Activated T-helper 2 cell treated with anti-CD3 and anti-CD28 coated beads, Interferon-gamma antibody, Interleukin-2, Interleukin-4, amounts not matched to agents 10 μg/mL and 5 μg/mL and 100 μg/mL, durations not matched to agents 14 hours and 24 hours and 36 hours (primary cell): ENCODE data around the gene HEATR3. TPM values are rescaled to one million over a fixed set of nuclear protein-coding genes. Genes with fewer than 3 reads are reported as not detected.
A peak's percentile ranks its signal among the peaks of the same experiment; 100 is the strongest.

Source experiments
- DNase-seq: peaks from one replicate; pipeline ENCODE4 v3.0.0; 2021; ENCODE audit warnings: low spot score
- H3K27ac Mint-ChIP-seq: one replicate; pipeline ENCODE4 v1.8.0; 2021; ENCODE audit warnings: mixed read lengths
- H3K27me3 Mint-ChIP-seq: one replicate; pipeline ENCODE4 v1.8.0; 2021; ENCODE audit warnings: low read depth, mixed read lengths
- H3K36me3 Mint-ChIP-seq: one replicate; pipeline ENCODE4 v1.8.0; 2021; ENCODE audit warnings: low read depth, mixed read lengths
- H3K4me1 Mint-ChIP-seq: one replicate; pipeline ENCODE4 v1.8.0; 2021; ENCODE audit warnings: low read depth, mixed read lengths
- H3K4me3 Mint-ChIP-seq: one replicate; pipeline ENCODE4 v1.8.0; 2021; ENCODE audit warnings: low read depth, mild to moderate bottlenecking, moderate library complexity, mixed read lengths
- H3K9me3 Mint-ChIP-seq: one replicate; pipeline ENCODE4 v1.8.0; 2021; ENCODE audit warnings: mixed read lengths
- intact Hi-C: fragments of 100-400 bp; cut with micrococcal nuclease; formaldehyde crosslinking; loops from one replicate; pipeline ENCODE4 v1.15.1; 2023
- total RNA-seq: library from RNA; stranded (reverse); gene quantifications from 2 replicates; pipeline ENCODE4 v1.2.3, GENCODE V29; 2022

The HEATR3 gene
- total RNA-seq, 1 donor from 2014 or later = 25.9 TPM

DNA sequence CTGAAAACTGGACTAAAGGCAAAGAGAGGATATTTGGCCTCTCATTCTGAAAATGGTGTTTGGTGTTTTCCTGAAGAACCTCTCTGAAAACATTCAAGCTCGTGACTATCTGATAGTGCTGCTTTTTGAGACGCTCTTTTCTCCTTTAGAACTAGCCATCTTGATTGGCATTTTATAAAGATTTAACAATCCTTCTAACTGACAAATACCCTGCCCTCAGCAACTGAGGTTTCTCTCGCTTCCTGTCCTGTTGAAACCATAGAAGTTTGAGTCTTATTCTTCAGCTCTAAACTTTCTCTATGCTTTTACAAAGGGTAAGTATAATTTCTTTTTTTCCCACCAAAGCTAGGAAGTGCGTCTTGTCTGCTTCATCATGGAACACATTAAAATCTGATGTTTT, 27.5 kb upstream of the HEATR3 start:
- Mint-ChIP-seq H3K4me3 (no peak overlapping the region), H3K4me1 (peaks cover 11% of the 10 kb centered on the region), H3K36me3 (peaks cover 33% of the 10 kb centered on the region), H3K27me3 (peaks cover 7% of the 10 kb centered on the region), H3K27ac (peak overlapping the region; percentile 24), H3K9me3 (no peaks in the 10 kb centered on the region)
- intact Hi-C loops = no loop called here
- no peak for DNase-seq

DNA sequence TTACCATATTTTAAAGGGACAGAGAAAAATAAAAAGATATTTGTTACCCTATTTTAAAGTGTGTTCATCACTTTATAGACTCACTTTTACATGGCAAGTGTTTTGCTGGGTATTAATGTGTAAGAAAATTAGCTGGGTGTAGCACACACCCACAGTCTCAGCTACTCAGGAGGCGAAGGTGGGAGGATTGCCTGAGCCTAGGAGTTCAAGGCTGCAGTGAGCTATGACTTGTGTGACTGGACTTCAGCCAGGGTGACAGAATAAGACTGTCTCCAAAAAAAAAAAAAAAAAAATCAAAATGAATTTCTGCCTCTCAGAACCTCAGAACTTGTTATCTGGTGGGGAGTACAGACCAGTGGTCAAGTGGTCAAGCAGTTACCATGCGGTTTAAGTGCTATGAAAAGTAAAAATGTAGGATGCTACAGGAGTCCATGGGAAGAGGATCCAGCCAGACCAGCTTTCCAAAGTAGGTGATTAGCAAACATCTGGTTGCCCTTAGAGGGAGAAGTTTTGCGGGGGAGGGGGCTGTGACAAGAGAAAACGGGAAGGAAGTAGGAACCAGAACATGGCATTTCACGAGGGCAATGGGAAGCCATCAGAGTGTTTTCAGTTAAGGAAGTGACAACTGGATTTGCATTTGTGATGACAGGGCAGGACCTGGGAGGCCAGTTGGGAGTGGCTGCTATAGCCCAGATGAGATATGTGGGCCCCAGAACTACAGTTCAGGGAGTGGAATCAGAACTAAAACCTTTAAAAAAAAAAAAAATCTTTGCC, 26.8 kb upstream of the HEATR3 start:
- no peak for DNase-seq
- H3K4me1 Mint-ChIP-seq = peaks cover 11% of the 10 kb centered on the region
- H3K27ac Mint-ChIP-seq = no peak overlapping the region
- peaks cover 13% of the 10 kb centered on the region for H3K27me3 Mint-ChIP-seq
- intact Hi-C loops = no loop called here
- H3K36me3 Mint-ChIP-seq = peaks cover 32% of the 10 kb centered on the region
- H3K9me3 Mint-ChIP-seq = no peaks in the 10 kb centered on the region
- H3K4me3 Mint-ChIP-seq = no peak overlapping the region

DNA sequence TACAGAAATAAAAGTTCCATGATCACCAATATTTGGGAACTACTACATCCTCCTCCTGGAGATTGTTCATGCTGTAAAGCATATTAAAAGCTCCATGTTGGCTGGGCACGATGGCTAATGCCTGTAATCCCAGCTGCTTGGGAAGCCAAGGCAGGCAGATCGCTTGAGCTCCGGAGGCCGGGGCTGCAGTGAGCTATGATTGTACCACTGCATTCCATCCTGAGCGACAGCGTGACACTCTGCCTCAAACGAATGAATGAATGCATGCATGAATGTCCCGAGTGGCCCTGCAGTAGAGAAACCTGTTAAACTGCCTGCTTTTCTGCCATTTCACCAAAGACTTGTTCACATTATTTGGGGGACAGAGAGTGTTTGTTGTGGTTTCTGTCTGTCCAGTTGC, 25.8 kb upstream of the HEATR3 start:
- peaks cover 11% of the 10 kb centered on the region for H3K4me1 Mint-ChIP-seq
- intact Hi-C loops = no loop called here
- no peak overlapping the region for H3K4me3 Mint-ChIP-seq
- H3K27me3 Mint-ChIP-seq = peaks cover 14% of the 10 kb centered on the region
- DNase-seq = no peak
- H3K36me3 Mint-ChIP-seq = peaks cover 25% of the 10 kb centered on the region
- H3K27ac Mint-ChIP-seq = no peak overlapping the region
- no peaks in the 10 kb centered on the region for H3K9me3 Mint-ChIP-seq

DNA sequence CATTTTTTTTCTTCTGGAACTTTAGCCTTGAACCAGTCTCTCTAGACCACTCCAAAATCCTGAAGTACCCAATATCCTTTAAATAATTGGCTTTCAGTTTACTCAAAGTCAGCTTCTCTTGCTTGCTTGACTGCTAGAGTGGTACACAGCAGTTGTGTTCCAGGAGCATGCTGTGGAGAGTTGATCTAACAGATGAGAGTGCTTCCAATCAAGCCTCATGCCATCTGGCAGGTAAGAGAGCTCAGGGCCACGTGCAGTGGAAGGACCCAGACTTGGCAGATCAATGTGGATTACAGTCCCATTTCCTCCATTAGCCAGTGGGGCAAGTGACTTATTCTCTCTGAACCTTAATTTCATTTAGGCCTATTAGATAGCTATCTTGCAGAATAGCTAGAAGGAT, 25.1 kb upstream of the HEATR3 start:
- H3K27ac Mint-ChIP-seq = no peak overlapping the region
- no peak overlapping the region for H3K4me3 Mint-ChIP-seq
- H3K27me3 Mint-ChIP-seq = peaks cover 18% of the 10 kb centered on the region
- intact Hi-C loops = no loop called here
- H3K36me3 Mint-ChIP-seq = peaks cover 21% of the 10 kb centered on the region
- DNase-seq = no peak
- peaks cover 11% of the 10 kb centered on the region for H3K4me1 Mint-ChIP-seq
- H3K9me3 Mint-ChIP-seq = no peaks in the 10 kb centered on the region

DNA sequence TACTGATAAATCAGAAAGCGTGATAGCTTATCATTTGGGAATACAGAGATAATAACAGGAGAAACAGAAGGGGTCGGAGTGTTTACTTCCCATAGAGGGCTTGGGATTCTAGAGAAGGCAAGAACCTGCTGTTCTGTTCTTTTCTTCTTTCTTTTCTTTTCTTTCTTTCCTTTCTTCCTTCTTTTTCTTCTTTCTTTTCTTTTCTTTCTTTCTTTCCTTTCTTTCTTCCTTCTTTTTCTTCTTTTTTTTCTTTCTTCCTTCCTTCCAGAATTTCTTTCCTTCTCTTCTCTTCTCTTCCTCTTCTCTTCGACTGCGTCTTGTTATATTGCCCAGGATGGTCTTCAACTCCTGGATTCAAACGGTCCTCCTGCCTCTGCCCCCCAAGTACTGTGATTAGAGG, 22.4 kb upstream of the HEATR3 start:
- Mint-ChIP-seq H3K4me1 (peaks cover 6% of the 10 kb centered on the region), H3K27me3 (peaks cover 19% of the 10 kb centered on the region), H3K9me3 (no peaks in the 10 kb centered on the region), H3K36me3 (peaks cover 6% of the 10 kb centered on the region), H3K27ac (no peak overlapping the region), H3K4me3 (no peak overlapping the region)
- no peak for DNase-seq
- intact Hi-C loops = no loop called here

DNA sequence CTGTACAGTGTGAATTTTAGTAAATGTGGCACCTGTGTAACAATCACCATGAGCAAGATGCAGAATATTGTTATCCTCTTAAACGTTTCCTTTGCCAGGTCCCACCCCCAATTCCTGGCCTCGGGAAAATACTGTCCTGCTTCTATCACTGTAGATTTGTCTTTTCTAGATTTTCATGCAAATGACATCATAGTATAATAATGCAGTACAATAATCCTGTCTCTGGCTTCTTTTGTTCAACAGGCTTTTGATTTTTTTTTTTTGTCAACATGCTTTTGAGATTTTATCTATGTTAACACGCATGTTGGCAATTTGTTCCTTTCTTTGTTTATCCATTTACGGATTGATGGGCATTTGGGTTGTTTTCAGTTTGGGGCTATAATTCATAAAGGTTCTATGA, 20.4 kb upstream of the HEATR3 start:
- H3K9me3 Mint-ChIP-seq = no peaks in the 10 kb centered on the region
- no peak overlapping the region for H3K4me3 Mint-ChIP-seq
- no peaks in the 10 kb centered on the region for H3K36me3 Mint-ChIP-seq
- no peaks in the 10 kb centered on the region for H3K4me1 Mint-ChIP-seq
- DNase-seq = no peak
- peaks cover 20% of the 10 kb centered on the region for H3K27me3 Mint-ChIP-seq
- no peak overlapping the region for H3K27ac Mint-ChIP-seq
- intact Hi-C loops = no loop called here

DNA sequence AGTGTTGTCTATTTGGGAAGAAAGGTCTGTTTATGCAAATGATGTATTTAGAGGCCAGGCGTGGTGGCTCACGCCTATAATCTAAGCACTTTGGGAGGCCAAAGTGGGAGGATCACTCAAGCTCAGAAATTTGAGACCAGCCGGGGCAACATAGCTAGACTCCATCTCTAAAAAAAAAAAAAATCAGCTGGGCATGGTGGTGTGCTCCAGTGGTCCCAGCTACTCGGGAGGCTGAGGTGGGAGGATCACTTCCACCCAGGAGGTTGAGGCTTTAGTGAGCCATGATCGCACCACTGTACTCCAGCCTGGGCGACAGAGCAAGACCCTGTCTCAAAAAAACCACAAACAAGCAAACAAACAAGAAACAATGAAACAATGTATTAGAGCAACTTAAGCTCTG, 18.9 kb upstream of the HEATR3 start:
- Mint-ChIP-seq H3K36me3 (no peaks in the 10 kb centered on the region), H3K4me3 (no peak overlapping the region), H3K4me1 (no peaks in the 10 kb centered on the region), H3K27me3 (peaks cover 27% of the 10 kb centered on the region), H3K9me3 (no peaks in the 10 kb centered on the region), H3K27ac (no peak overlapping the region)
- intact Hi-C loops = no loop called here
- DNase-seq = no peak

DNA sequence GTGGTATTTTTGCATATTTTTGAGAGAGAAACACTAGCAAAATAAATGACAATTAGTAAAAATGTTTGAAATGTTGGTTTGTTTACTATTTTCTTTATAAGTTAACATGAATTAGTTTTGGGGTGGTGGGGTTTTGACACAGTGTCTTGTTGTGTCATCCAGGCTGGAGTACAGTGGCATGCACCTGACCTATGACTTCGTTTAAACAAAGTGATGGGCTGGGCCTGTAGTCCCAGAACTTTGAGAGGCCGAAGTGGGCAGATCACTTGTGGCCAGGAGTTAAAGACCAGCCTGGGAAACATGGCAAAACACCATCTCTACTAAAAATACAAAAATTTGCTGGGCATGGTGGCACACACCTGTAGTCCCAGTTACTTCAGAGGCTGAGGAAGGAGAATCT, 17.9 kb upstream of the HEATR3 start:
- H3K36me3 Mint-ChIP-seq = no peaks in the 10 kb centered on the region
- no peak overlapping the region for H3K4me3 Mint-ChIP-seq
- intact Hi-C loops = no loop called here
- no peak overlapping the region for H3K27ac Mint-ChIP-seq
- H3K27me3 Mint-ChIP-seq = peaks cover 26% of the 10 kb centered on the region
- H3K9me3 Mint-ChIP-seq = peaks cover 4% of the 10 kb centered on the region
- H3K4me1 Mint-ChIP-seq = no peaks in the 10 kb centered on the region
- DNase-seq = no peak

DNA sequence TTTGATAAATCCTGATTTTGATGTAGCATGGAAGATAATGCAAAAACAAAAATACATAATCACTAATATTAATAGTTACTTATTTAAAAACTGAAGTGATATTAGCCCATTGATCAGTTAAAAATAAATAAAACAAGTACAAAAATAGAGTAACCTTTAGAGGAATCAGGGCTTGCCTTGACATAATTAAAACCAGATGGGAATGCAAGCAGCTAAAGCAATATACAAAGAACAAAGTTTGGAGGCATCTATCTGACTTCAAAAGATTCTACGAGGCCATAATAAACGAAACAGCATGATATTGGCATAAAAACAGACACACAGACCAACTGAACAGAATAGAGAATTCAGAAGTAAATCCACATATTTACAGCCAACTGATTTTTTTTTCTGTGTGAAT, 15.0 kb upstream of the HEATR3 start:
- Mint-ChIP-seq H3K27ac (no peak overlapping the region), H3K4me1 (no peaks in the 10 kb centered on the region), H3K36me3 (no peaks in the 10 kb centered on the region), H3K4me3 (no peak overlapping the region), H3K27me3 (peaks cover 13% of the 10 kb centered on the region), H3K9me3 (peaks cover 10% of the 10 kb centered on the region)
- no peak for DNase-seq
- intact Hi-C loops = no loop called here

DNA sequence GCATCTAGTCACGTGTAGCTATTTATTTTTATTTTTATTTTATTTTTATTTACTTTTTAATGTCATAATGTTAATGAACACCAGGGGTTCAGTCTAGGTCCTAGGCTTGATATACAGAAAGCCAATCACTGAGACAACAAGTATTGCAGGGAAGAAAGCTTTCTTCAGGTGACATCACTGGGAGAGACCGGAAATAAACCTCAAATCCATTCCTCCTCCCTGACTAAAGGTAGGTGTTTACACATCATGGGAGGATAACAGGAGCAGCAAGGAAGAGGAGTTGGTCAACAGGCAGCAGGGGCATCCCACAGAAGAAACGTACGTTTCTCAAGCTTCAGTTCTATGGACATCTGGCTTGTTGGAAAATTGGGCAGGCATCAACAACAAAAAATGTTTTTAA, 9.5 kb upstream of the HEATR3 start:
- H3K36me3 Mint-ChIP-seq = no peaks in the 10 kb centered on the region
- DNase-seq = no peak
- no peak overlapping the region for H3K4me3 Mint-ChIP-seq
- H3K4me1 Mint-ChIP-seq = peaks cover 2% of the 10 kb centered on the region
- H3K27me3 Mint-ChIP-seq = peaks cover 10% of the 10 kb centered on the region
- intact Hi-C loops = no loop called here
- no peak overlapping the region for H3K27ac Mint-ChIP-seq
- H3K9me3 Mint-ChIP-seq = peaks cover 16% of the 10 kb centered on the region

DNA sequence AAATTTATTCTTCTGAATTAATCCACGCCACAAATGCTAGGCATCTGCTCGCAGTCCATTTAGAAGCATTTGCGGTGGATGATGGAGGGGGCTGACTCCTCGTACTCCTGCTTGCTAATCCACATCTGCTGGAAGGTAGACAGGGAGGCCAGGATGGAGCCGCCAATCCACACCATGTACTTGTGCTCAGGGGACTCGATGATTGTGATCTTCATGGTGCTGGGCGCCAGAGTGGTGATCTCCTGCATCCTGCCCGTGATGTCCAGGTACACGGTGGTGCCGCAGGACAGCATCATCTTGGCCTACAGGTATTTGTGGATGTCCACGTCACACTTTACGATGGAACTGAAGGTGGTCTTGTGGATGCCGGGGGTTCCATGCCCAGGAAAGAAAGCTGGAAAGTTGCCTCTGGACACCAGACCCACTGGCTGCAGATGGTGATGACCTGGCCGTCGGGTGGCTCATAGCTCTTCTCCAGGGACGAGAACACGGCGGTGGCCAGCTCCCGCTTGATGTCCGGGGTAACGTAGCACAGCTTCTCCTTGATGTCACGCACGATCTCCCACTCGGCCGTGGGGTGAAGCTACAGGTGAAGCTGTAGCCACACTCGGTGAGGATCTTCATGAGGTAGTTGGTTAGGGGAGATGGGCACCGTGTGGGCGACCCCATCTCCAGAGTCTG, 7.5 kb upstream of the HEATR3 start:
- intact Hi-C loops = no loop called here
- no peaks in the 10 kb centered on the region for H3K36me3 Mint-ChIP-seq
- no peak for DNase-seq
- peaks cover 12% of the 10 kb centered on the region for H3K9me3 Mint-ChIP-seq
- H3K27ac Mint-ChIP-seq = no peak overlapping the region
- H3K4me3 Mint-ChIP-seq = no peak overlapping the region
- no peaks in the 10 kb centered on the region for H3K27me3 Mint-ChIP-seq
- peaks cover 2% of the 10 kb centered on the region for H3K4me1 Mint-ChIP-seq

DNA sequence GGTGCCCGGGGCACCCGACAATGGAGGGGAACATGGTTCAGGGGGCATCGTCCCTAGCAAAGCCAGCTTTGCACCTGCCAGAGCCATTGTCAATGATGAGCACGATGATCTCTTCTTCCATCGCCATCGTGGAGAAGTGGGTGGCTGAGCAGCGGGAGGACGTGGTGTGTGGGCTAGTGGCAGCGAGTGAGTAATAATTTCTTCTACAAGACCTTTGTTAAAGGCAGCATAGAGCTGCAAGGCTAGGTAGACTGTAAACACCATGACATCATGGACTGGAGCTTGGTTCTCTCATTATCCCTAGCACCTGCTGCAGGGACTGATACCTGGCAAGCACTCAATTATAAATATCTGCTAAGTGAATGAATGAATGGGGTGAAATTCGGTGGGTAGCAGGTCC, 6.7 kb upstream of the HEATR3 start:
- Mint-ChIP-seq H3K4me3 (no peak overlapping the region), H3K27ac (no peak overlapping the region), H3K36me3 (no peaks in the 10 kb centered on the region), H3K27me3 (no peaks in the 10 kb centered on the region), H3K9me3 (peaks cover 12% of the 10 kb centered on the region), H3K4me1 (peaks cover 2% of the 10 kb centered on the region)
- DNase-seq = no peak
- intact Hi-C loops = no loop called here

DNA sequence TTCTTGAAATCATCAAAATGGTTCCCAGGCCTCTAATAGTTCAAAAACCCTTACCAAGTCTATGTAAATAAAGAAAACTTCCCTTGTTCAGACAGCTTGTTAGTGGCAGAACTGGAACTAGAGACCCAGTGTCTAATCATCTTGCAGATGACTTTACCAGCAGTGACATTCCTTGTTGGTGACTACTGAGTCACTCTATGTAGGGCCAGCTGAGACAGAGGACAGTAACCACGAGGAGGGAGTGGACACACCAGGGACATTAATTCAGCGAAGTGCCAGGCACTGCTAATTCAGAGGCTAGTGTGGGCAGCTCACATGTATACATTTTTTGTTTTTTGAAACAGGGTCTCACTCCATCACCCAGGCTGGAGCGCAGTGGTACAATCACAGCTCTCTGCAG, 6.1 kb upstream of the HEATR3 start:
- Mint-ChIP-seq H3K4me3 (no peak overlapping the region), H3K36me3 (no peaks in the 10 kb centered on the region), H3K27ac (no peak overlapping the region), H3K9me3 (peaks cover 12% of the 10 kb centered on the region), H3K27me3 (no peaks in the 10 kb centered on the region), H3K4me1 (peaks cover 2% of the 10 kb centered on the region)
- no peak for DNase-seq
- intact Hi-C loops = loop anchor here (10.0 kb wide), 1 partner anchor 685 kb away; the partner anchor contains the start of gene CYLD
